ENCODE results near the gene MTNR1B.

MTNR1B gene

GRCh38 chr11:92978271-92979111, 9.0 kb downstream of the MTNR1B start:
- no peak for TF ChIP-seq FOXP2 (optimal IDR thresholded peaks at IDR 0.05; ENCODE audit: borderline replicate concordance, extremely low read depth, extremely low read length, insufficient read depth)
- no peak for TF ChIP-seq POLR2AphosphoS5 (IDR thresholded peaks at IDR 0.05; ENCODE audit: low read depth, low read length)
- TF ChIP-seq, protein P1, sequence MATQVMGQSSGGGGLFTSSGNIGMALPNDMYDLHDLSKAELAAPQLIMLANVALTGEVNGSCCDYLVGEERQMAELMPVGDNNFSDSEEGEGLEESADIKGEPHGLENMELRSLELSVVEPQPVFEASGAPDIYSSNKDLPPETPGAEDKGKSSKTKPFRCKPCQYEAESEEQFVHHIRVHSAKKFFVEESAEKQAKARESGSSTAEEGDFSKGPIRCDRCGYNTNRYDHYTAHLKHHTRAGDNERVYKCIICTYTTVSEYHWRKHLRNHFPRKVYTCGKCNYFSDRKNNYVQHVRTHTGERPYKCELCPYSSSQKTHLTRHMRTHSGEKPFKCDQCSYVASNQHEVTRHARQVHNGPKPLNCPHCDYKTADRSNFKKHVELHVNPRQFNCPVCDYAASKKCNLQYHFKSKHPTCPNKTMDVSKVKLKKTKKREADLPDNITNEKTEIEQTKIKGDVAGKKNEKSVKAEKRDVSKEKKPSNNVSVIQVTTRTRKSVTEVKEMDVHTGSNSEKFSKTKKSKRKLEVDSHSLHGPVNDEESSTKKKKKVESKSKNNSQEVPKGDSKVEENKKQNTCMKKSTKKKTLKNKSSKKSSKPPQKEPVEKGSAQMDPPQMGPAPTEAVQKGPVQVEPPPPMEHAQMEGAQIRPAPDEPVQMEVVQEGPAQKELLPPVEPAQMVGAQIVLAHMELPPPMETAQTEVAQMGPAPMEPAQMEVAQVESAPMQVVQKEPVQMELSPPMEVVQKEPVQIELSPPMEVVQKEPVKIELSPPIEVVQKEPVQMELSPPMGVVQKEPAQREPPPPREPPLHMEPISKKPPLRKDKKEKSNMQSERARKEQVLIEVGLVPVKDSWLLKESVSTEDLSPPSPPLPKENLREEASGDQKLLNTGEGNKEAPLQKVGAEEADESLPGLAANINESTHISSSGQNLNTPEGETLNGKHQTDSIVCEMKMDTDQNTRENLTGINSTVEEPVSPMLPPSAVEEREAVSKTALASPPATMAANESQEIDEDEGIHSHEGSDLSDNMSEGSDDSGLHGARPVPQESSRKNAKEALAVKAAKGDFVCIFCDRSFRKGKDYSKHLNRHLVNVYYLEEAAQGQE (IDR thresholded peaks at IDR 0.05; ENCODE audit: insufficient read depth in 1 of 2, low read depth in 2 of 2, low read length in 2 of 2), result peak in 1 of 2 experiments; percentile 38; a peak in 1 of 4 replicates
- no peak for TF ChIP-seq TAF1 (IDR thresholded peaks at IDR 0.05; ENCODE audit: borderline replicate concordance, insufficient read depth, low read length)
- TF ChIP-seq SIN3A (IDR thresholded peaks at IDR 0.05; ENCODE audit: borderline replicate concordance, insufficient read depth, low read length), result 0 out of 2 replicates have a peak, but pooled peaks have one; percentile 42

- TF ChIP-seq, protein P1 (IDR thresholded peaks at IDR 0.05; ENCODE audit: insufficient read depth in 1 of 2, low read depth in 2 of 2, low read length in 2 of 2), result no peak
- TF ChIP-seq POLR2AphosphoS5 (IDR thresholded peaks at IDR 0.05; ENCODE audit: low read depth, low read length), result no peak
- no peak for TF ChIP-seq SIN3A (IDR thresholded peaks at IDR 0.05; ENCODE audit: borderline replicate concordance, insufficient read depth, low read length)
- TF ChIP-seq FOXP2 (optimal IDR thresholded peaks at IDR 0.05; ENCODE audit: borderline replicate concordance, extremely low read depth, extremely low read length, insufficient read depth), result no peak
- no peak for TF ChIP-seq TAF1 (IDR thresholded peaks at IDR 0.05; ENCODE audit: borderline replicate concordance, insufficient read depth, low read length)
Observed at GRCh38 chr11:92979176-92979575, 9.7 kb downstream of the MTNR1B start.

DNA sequence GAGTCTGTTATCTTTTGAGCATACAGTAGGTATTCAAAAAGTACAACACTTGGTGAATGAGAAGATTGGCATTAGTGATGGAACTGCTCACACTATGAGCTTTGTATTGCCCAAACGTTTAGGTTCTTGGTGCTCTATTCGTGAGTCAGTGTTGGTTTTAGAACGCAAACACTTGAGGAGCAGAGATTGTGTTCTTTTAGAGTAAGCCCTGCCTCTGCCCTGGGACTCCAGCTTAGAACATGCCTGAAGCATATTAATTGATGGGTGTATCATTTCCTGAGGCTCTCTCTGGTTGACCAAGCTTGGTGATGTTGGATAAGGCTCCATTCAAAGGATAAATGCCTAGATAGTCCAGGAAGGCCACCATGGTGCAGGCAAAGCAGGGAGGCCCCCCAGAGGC, 10.9 kb downstream of the MTNR1B start:
- TF ChIP-seq POLR2AphosphoS5 (IDR thresholded peaks at IDR 0.05; ENCODE audit: low read depth, low read length) (no peak), FOXP2 (optimal IDR thresholded peaks at IDR 0.05; ENCODE audit: borderline replicate concordance, extremely low read depth, extremely low read length, insufficient read depth) (no peak), TAF1 (IDR thresholded peaks at IDR 0.05; ENCODE audit: borderline replicate concordance, insufficient read depth, low read length) (no peak), SIN3A (IDR thresholded peaks at IDR 0.05; ENCODE audit: borderline replicate concordance, insufficient read depth, low read length) (no peak)
- TF ChIP-seq, protein P1 (IDR thresholded peaks at IDR 0.05; ENCODE audit: insufficient read depth in 1 of 2, low read depth in 2 of 2, low read length in 2 of 2), result no peak

DNA sequence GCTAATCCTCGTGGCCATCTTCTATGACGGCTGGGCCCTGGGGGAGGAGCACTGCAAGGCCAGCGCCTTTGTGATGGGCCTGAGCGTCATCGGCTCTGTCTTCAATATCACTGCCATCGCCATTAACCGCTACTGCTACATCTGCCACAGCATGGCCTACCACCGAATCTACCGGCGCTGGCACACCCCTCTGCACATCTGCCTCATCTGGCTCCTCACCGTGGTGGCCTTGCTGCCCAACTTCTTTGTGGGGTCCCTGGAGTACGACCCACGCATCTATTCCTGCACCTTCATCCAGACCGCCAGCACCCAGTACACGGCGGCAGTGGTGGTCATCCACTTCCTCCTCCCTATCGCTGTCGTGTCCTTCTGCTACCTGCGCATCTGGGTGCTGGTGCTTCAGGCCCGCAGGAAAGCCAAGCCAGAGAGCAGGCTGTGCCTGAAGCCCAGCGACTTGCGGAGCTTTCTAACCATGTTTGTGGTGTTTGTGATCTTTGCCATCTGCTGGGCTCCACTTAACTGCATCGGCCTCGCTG, 12.1 kb downstream of the MTNR1B start:
- TF ChIP-seq, protein P1 (IDR thresholded peaks at IDR 0.05; ENCODE audit: insufficient read depth in 1 of 2, low read depth in 2 of 2, low read length in 2 of 2), result no peak
- TF ChIP-seq FOXP2 (optimal IDR thresholded peaks at IDR 0.05; ENCODE audit: borderline replicate concordance, extremely low read depth, extremely low read length, insufficient read depth), result no peak
- TF ChIP-seq TAF1 (IDR thresholded peaks at IDR 0.05; ENCODE audit: borderline replicate concordance, insufficient read depth, low read length), result no peak
- TF ChIP-seq SIN3A (IDR thresholded peaks at IDR 0.05; ENCODE audit: borderline replicate concordance, insufficient read depth, low read length), result no peak
- no peak for TF ChIP-seq POLR2AphosphoS5 (IDR thresholded peaks at IDR 0.05; ENCODE audit: low read depth, low read length)

Measured in PFSK-1 (cell line).